ENCODE results near the gene TCFL5.

The TCFL5 gene

GRCh38 chr20:62899633-62900051 is 38.0 kb upstream of the TCFL5 start:
- no peaks in the 10 kb centered on the region for H3K27me3 Mint-ChIP-seq
- no peaks in the 10 kb centered on the region for H3K9me3 Mint-ChIP-seq (ENCODE audit: low read depth)
- no peak overlapping the region for H3K4me3 Mint-ChIP-seq
- peaks cover 5% of the 10 kb centered on the region for H3K36me3 Mint-ChIP-seq
- no peak overlapping the region for H3K27ac Mint-ChIP-seq
- peaks cover 37% of the 10 kb centered on the region for H3K4me1 Mint-ChIP-seq (ENCODE audit: low read depth)

GRCh38 chr20:62898970-62899632 is 37.5 kb upstream of the TCFL5 start:
- Mint-ChIP-seq H3K9me3 (ENCODE audit: low read depth) (no peaks in the 10 kb centered on the region), H3K27ac (peak overlapping the region; percentile 66), H3K4me3 (peak overlapping the region; percentile 70), H3K27me3 (no peaks in the 10 kb centered on the region), H3K4me1 (ENCODE audit: low read depth) (peaks cover 35% of the 10 kb centered on the region), H3K36me3 (peaks cover 8% of the 10 kb centered on the region)

- H3K36me3 Mint-ChIP-seq, result peaks cover 8% of the 10 kb centered on the region
- H3K27ac Mint-ChIP-seq, result peak overlapping the region; percentile 66
- no peak overlapping the region for H3K4me3 Mint-ChIP-seq
- no peaks in the 10 kb centered on the region for H3K27me3 Mint-ChIP-seq
- H3K4me1 Mint-ChIP-seq (ENCODE audit: low read depth), result peaks cover 35% of the 10 kb centered on the region
- H3K9me3 Mint-ChIP-seq (ENCODE audit: low read depth), result no peaks in the 10 kb centered on the region
Measured at GRCh38 chr20:62898093-62898964, 36.7 kb upstream of the TCFL5 start.

GRCh38 chr20:62897666-62898065 is 36.0 kb upstream of the TCFL5 start:
- Mint-ChIP-seq H3K27me3 (no peaks in the 10 kb centered on the region), H3K9me3 (ENCODE audit: low read depth) (no peaks in the 10 kb centered on the region), H3K4me1 (ENCODE audit: low read depth) (peaks cover 41% of the 10 kb centered on the region), H3K27ac (peak overlapping the region; percentile 50), H3K36me3 (peaks cover 8% of the 10 kb centered on the region), H3K4me3 (no peak overlapping the region)

- peaks cover 13% of the 10 kb centered on the region for H3K36me3 Mint-ChIP-seq
- no peak overlapping the region for H3K27ac Mint-ChIP-seq
- H3K4me3 Mint-ChIP-seq, result no peak overlapping the region
- H3K27me3 Mint-ChIP-seq, result no peaks in the 10 kb centered on the region
- no peaks in the 10 kb centered on the region for H3K9me3 Mint-ChIP-seq (ENCODE audit: low read depth)
- peaks cover 51% of the 10 kb centered on the region for H3K4me1 Mint-ChIP-seq (ENCODE audit: low read depth)
Measured at GRCh38 chr20:62896526-62896925, 34.9 kb upstream of the TCFL5 start.

- Mint-ChIP-seq H3K4me3 (no peak overlapping the region), H3K27me3 (no peaks in the 10 kb centered on the region), H3K4me1 (ENCODE audit: low read depth) (peaks cover 56% of the 10 kb centered on the region), H3K27ac (no peak overlapping the region), H3K9me3 (ENCODE audit: low read depth) (no peaks in the 10 kb centered on the region), H3K36me3 (peaks cover 16% of the 10 kb centered on the region)
Measured at GRCh38 chr20:62895539-62895938, 33.9 kb upstream of the TCFL5 start.

- Mint-ChIP-seq H3K9me3 (ENCODE audit: low read depth) (no peaks in the 10 kb centered on the region), H3K4me3 (no peak overlapping the region), H3K4me1 (ENCODE audit: low read depth) (peaks cover 47% of the 10 kb centered on the region), H3K27me3 (no peaks in the 10 kb centered on the region), H3K27ac (no peak overlapping the region), H3K36me3 (peaks cover 16% of the 10 kb centered on the region)
Measured at GRCh38 chr20:62894261-62894660, 32.6 kb upstream of the TCFL5 start.

GRCh38 chr20:62893700-62894099 is 32.1 kb upstream of the TCFL5 start:
- Mint-ChIP-seq H3K4me1 (ENCODE audit: low read depth) (peaks cover 41% of the 10 kb centered on the region), H3K36me3 (peaks cover 16% of the 10 kb centered on the region), H3K27me3 (no peaks in the 10 kb centered on the region), H3K9me3 (ENCODE audit: low read depth) (no peaks in the 10 kb centered on the region), H3K4me3 (no peak overlapping the region), H3K27ac (no peak overlapping the region)

- H3K27me3 Mint-ChIP-seq, result no peaks in the 10 kb centered on the region
- H3K9me3 Mint-ChIP-seq (ENCODE audit: low read depth), result no peaks in the 10 kb centered on the region
- no peak overlapping the region for H3K27ac Mint-ChIP-seq
- no peak overlapping the region for H3K4me3 Mint-ChIP-seq
- H3K4me1 Mint-ChIP-seq (ENCODE audit: low read depth), result peaks cover 36% of the 10 kb centered on the region
- H3K36me3 Mint-ChIP-seq, result peaks cover 16% of the 10 kb centered on the region
Measured at GRCh38 chr20:62892348-62893304, 31.0 kb upstream of the TCFL5 start.

- Mint-ChIP-seq H3K36me3 (peaks cover 16% of the 10 kb centered on the region), H3K4me3 (peak overlapping the region; percentile 10), H3K27me3 (no peaks in the 10 kb centered on the region), H3K9me3 (ENCODE audit: low read depth) (no peaks in the 10 kb centered on the region), H3K27ac (peak overlapping the region; percentile 58), H3K4me1 (ENCODE audit: low read depth) (peaks cover 45% of the 10 kb centered on the region)
Measured at GRCh38 chr20:62891111-62891510, 29.5 kb upstream of the TCFL5 start.

- Mint-ChIP-seq H3K36me3 (peaks cover 13% of the 10 kb centered on the region), H3K4me3 (no peak overlapping the region), H3K4me1 (ENCODE audit: low read depth) (peaks cover 45% of the 10 kb centered on the region), H3K27ac (peak overlapping the region; percentile 58), H3K27me3 (no peaks in the 10 kb centered on the region), H3K9me3 (ENCODE audit: low read depth) (no peaks in the 10 kb centered on the region)
Measured at GRCh38 chr20:62890444-62890843, 28.8 kb upstream of the TCFL5 start.

- Mint-ChIP-seq H3K4me1 (ENCODE audit: low read depth) (peaks cover 45% of the 10 kb centered on the region), H3K27ac (no peak overlapping the region)
Measured at GRCh38 chr20:62889871-62890270, 28.2 kb upstream of the TCFL5 start.

GRCh38 chr20:62889411-62889810 is 27.8 kb upstream of the TCFL5 start:
- Mint-ChIP-seq H3K27me3 (no peaks in the 10 kb centered on the region), H3K9me3 (ENCODE audit: low read depth) (no peaks in the 10 kb centered on the region), H3K36me3 (peaks cover 10% of the 10 kb centered on the region), H3K27ac (no peak overlapping the region), H3K4me3 (no peak overlapping the region), H3K4me1 (ENCODE audit: low read depth) (peaks cover 45% of the 10 kb centered on the region)

More at GRCh38 chr20:62889871-62890270, 28.2 kb upstream of the TCFL5 start:
- H3K27me3 Mint-ChIP-seq, result no peaks in the 10 kb centered on the region
- no peak overlapping the region for H3K4me3 Mint-ChIP-seq
- no peaks in the 10 kb centered on the region for H3K9me3 Mint-ChIP-seq (ENCODE audit: low read depth)
- peaks cover 10% of the 10 kb centered on the region for H3K36me3 Mint-ChIP-seq

GRCh38 chr20:62888910-62889309 is 27.3 kb upstream of the TCFL5 start:
- Mint-ChIP-seq H3K4me3 (no peak overlapping the region), H3K27me3 (no peaks in the 10 kb centered on the region), H3K36me3 (peaks cover 8% of the 10 kb centered on the region), H3K9me3 (ENCODE audit: low read depth) (no peaks in the 10 kb centered on the region), H3K4me1 (ENCODE audit: low read depth) (peaks cover 45% of the 10 kb centered on the region), H3K27ac (no peak overlapping the region)

Data from activated naive CD8-positive, alpha-beta T cell (primary cell).